ENCODE results near the gene PRKCE.
A peak's percentile ranks its signal among the peaks of the same experiment; 100 is the strongest.
"Not testable (repeated sequence)": the region's sequence is repeated elsewhere in the genome, so short reads cannot be mapped to it uniquely, and the experiment has no call there.

PRKCE gene

GRCh38 chr2:45670646-45671045, 19.2 kb downstream of the PRKCE start:
- no peak for DNase-seq

DNA sequence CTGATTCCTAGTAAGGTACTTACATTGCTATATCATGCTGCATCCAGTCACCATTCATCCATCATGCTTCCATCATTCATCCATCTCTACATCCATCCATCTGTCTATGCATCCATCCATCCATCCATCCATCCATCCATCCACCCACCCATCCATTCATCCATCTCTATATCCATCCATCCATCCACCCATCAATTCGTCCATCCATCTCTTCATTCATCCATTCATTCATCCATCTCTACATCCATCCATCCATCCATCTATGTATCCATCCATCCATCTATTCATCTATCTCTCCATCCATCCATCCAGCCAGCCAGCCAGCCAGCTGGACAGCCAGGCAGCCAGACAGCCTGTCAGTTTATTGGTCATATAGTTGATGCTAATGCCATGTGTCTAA, 20.7 kb downstream of the PRKCE start:
- DNase-seq = no peak

GRCh38 chr2:45674035-45674816, 22.8 kb downstream of the PRKCE start:
- no peak for DNase-seq

GRCh38 chr2:45675263-45675812, 23.9 kb downstream of the PRKCE start:
- DNase-seq = no peak

DNA sequence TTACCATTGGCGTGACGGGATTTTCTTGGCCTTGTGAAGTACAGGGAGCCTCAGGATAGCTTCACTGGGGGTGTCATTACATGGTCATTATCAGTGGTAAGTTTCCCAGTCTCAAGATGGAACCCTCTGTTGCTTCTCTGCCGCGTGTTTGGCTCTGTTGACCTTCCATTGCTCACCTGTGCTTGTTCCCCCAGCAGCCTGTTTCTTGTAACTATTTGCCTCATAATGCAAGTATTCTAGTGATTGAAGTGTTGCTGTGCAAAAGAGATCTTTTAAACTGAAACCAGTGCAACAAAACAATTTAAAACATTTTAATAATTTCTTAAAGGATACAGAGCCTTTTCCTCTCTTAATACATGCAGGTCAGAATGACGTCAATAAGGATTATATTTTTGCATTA, 24.6 kb downstream of the PRKCE start:
- DNase-seq = no peak

- DNase-seq = no peak
Measured at GRCh38 chr2:45678791-45679348, 27.4 kb downstream of the PRKCE start.

- DNase-seq = no peak
Measured at GRCh38 chr2:45680351-45680967, 29.0 kb downstream of the PRKCE start.

GRCh38 chr2:45681675-45682074, 30.2 kb downstream of the PRKCE start:
- DNase-seq = peak; percentile 47 to 73

DNA sequence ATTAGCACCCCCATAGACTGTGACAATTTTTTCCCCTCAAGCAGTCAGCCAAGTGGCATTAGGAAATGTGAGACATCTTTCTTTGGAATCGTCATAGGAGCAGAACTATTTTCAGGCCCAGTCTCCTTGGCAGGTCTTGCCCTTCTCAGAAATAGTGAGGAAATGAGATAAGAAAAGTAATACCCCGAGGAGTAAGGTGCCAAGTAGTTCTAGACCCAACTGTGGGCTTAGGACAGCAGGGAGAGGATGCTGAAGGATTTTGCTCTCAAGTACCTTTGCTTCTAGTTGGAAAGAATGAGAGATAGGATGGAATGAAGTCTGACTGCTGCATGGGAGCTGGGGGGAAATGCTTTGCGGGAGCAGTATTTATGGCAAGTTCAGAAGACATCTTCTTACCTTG, 31.8 kb downstream of the PRKCE start:
- DNase-seq = no peak

DNA sequence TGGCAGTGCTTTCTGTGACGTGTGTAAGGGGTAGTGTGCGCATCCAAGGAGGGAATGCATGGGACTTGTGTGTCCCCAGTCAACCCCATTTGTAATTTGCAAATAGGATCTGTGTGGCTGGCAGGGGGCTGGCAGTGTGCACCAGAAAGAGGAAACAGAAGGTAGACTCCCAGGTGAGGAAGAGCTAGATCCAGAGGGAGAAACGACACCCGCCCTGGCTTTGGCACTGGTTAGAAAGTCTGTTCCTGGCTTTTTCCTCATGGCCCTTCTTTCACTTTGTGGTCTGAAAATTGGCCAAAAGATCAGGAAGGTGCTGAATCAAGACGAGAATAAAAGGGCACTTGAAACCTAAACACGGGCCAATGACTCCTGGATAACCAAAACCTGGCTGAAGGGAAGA, 33.3 kb downstream of the PRKCE start:
- no peak for DNase-seq

DNA sequence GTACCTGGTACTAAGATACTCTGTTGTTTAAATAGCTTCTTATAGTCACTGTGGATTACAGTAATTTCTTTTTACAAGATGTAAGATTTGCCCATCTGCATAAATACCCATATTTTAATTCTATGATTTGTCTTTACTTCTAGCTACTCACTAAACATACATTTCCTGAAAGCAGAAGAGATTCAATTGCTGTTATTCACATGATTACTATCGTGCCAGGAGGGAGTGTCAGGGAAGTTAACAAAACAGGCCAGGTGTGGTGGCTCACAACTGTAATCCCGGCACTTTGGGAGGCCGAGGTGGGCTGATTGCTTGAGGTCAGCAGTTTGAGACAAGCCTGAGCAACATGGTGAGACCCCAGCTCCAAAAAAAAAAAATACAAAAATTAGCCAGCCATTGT, 33.8 kb downstream of the PRKCE start:
- DNase-seq = no peak

GRCh38 chr2:45687964-45688363, 36.5 kb downstream of the PRKCE start:
- no peak for DNase-seq

GRCh38 chr2:45688479-45689298, 37.2 kb downstream of the PRKCE start:
- no peak for DNase-seq

DNA sequence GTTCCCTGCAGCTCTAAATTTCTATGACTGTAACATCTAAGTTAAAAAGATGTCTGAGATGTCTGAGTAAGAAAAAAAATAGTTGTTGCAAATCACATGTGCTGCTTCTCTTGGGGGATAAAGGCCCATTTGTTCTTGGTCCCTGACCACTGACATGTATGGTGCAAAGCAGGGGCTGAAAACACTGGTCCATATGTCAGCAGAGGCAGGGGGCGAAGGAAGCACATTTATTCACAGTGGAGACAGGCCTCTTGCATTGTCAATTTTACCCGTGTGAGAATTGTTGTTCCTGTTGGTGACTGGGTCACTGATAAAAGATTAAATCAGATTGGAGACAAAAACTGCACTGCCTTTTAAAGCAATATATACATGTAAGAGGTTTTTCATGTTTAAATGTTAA, 38.8 kb downstream of the PRKCE start:
- DNase-seq = no peak

GRCh38 chr2:45691171-45691999, 39.9 kb downstream of the PRKCE start:
- DNase-seq = no peak

- DNase-seq = no peak
Measured at GRCh38 chr2:45692566-45692965, 41.1 kb downstream of the PRKCE start.

- not testable (repeated sequence) for DNase-seq
Measured at GRCh38 chr2:45695480-45696007, 44.1 kb downstream of the PRKCE start.

DNA sequence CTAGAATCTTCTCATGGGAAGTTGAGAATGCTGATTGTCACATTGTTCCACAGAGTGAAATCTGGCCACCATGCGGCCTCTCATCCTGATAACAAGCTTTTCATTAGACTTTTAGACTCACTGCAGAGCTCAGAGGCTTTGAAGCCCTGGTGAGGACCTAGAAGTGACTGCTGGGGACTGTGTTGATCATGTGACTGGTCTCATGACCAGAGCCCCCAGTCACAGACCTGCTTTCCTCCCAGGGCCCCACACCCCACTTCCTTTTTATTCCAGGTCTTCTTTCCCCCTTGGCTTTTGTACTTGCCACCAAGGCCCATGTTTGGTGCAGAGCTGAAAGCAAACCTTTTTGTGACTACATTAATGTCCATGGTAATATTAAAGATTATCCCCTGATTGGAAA, 45.2 kb downstream of the PRKCE start:
- no peak for DNase-seq

DNA sequence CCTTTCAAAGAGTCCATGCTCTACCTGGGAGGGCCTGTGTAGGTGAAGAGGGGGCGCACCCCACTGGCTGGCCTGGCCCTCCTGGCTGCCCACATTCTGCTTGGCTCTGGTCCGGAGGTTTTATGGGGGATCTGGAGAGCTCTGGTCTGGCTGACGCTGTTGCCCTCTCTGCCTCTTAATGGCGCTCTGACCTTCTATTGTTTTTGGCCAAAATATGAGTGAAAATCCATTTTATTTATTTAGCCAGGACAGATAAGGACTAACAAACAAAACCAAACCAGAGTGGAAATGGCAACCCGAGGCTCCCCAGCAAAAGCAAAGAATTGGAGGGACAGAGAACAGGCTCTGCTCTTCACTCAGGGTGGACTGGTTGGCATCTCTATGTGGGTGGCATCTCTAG, 45.7 kb downstream of the PRKCE start:
- no peak for DNase-seq

GRCh38 chr2:45698554-45698953, 47.1 kb downstream of the PRKCE start:
- DNase-seq = no peak

DNA sequence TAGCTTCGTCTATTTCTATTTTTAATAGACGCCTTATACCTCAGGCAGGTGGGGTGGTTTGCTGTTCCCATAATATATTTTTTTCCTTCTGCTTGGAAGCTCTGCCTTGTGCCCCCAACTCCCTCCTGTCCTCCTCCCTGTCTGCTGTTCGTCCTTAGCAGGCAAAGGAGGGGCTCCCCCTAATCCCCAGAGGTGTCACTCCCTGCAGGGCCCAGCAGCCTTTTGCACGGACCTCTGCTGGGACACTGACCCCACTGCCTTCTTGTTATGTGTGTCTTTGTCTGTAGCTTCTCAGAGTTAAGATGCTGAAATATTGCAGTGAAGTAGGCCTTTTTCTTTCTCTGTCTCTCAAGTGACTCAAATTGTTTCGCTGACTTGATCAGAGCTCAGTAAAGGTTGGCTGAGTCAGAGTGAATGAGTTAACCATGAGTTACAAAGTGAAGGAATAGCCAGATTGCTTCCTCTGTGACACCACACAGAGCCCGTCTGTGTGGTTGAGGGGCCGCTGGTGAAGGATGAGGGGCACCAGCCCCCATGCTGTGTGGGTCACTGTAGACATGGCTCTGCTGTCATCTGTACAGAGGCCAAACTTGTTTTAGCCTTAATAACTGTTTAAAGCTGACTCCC, 47.7 kb downstream of the PRKCE start:
- no peak for DNase-seq
